ENCODE results near the gene FXYD4.

FXYD4 gene

GRCh38 chr10:43383204-43383971, 12.0 kb downstream of the FXYD4 start:
- Histone ChIP-seq H3K36me3 (ENCODE audit: control insufficient read depth, insufficient read depth, low read length) (no peaks in the 10 kb centered on the region), H3K9ac (no peak overlapping the region), H3K9me3 (ENCODE audit: control insufficient read depth, low read length) (no peaks in the 10 kb centered on the region), H3K79me2 (peaks cover 2% of the 10 kb centered on the region), H3K4me2 (ENCODE audit: low read length) (no peak overlapping the region), H3K4me3 (ENCODE audit: low read depth, low read length) (no peak overlapping the region), H3K27me3 (ENCODE audit: control insufficient read depth, insufficient read depth, low read length) (no peaks in the 10 kb centered on the region), H2AFZ (no peak overlapping the region), H3K27ac (no peak overlapping the region), H3K4me1 (no peaks in the 10 kb centered on the region)
- no peak for TF ChIP-seq CTCF (IDR thresholded peaks at IDR 0.05)

GRCh38 chr10:43384252-43385221, 13.1 kb downstream of the FXYD4 start:
- no peaks in the 10 kb centered on the region for H3K36me3 ChIP-seq (ENCODE audit: control insufficient read depth, insufficient read depth, low read length)
- no peak for TF ChIP-seq CTCF (IDR thresholded peaks at IDR 0.05)

GRCh38 chr10:43385412-43386004, 14.1 kb downstream of the FXYD4 start:
- H2AFZ ChIP-seq, result no peak overlapping the region
- H3K9ac ChIP-seq, result no peak overlapping the region
- TF ChIP-seq CTCF (IDR thresholded peaks at IDR 0.05), result no peak
- H3K9me3 ChIP-seq (ENCODE audit: control insufficient read depth, low read length), result no peaks in the 10 kb centered on the region
- no peaks in the 10 kb centered on the region for H3K27me3 ChIP-seq (ENCODE audit: control insufficient read depth, insufficient read depth, low read length)
- H3K4me1 ChIP-seq, result no peaks in the 10 kb centered on the region
- peaks cover 5% of the 10 kb centered on the region for H3K79me2 ChIP-seq
- no peak overlapping the region for H3K4me2 ChIP-seq (ENCODE audit: low read length)
- no peaks in the 10 kb centered on the region for H3K36me3 ChIP-seq (ENCODE audit: control insufficient read depth, insufficient read depth, low read length)
- no peak overlapping the region for H3K27ac ChIP-seq
- no peak overlapping the region for H3K4me3 ChIP-seq (ENCODE audit: low read depth, low read length)

More at GRCh38 chr10:43384252-43385221, 13.1 kb downstream of the FXYD4 start:
- Histone ChIP-seq H3K27me3 (ENCODE audit: control insufficient read depth, insufficient read depth, low read length) (no peaks in the 10 kb centered on the region), H3K9ac (no peak overlapping the region), H3K4me1 (no peaks in the 10 kb centered on the region), H2AFZ (no peak overlapping the region), H3K4me3 (ENCODE audit: low read depth, low read length) (no peak overlapping the region), H3K27ac (no peak overlapping the region), H3K4me2 (ENCODE audit: low read length) (no peak overlapping the region), H3K79me2 (peaks cover 2% of the 10 kb centered on the region), H3K9me3 (ENCODE audit: control insufficient read depth, low read length) (no peaks in the 10 kb centered on the region)

GRCh38 chr10:43386549-43386948, 15.1 kb downstream of the FXYD4 start:
- Histone ChIP-seq H3K4me3 (ENCODE audit: low read depth, low read length) (no peak overlapping the region), H3K36me3 (ENCODE audit: control insufficient read depth, insufficient read depth, low read length) (no peaks in the 10 kb centered on the region)

More at GRCh38 chr10:43386549-43386948, 15.1 kb downstream of the FXYD4 start:
- Histone ChIP-seq H3K9me3 (ENCODE audit: control insufficient read depth, low read length) (no peaks in the 10 kb centered on the region), H3K79me2 (peaks cover 12% of the 10 kb centered on the region), H3K4me1 (no peaks in the 10 kb centered on the region), H3K4me2 (ENCODE audit: low read length) (no peak overlapping the region), H3K9ac (no peak overlapping the region), H3K27ac (no peak overlapping the region), H2AFZ (no peak overlapping the region), H3K27me3 (ENCODE audit: control insufficient read depth, insufficient read depth, low read length) (no peaks in the 10 kb centered on the region)
- TF ChIP-seq CTCF (IDR thresholded peaks at IDR 0.05), result no peak
